IMR-90 (cell line): ENCODE data around the gene OBI1.

Source experiments
- BHLHE40 ChIP-seq: fragments of 150-350 bp; IDR thresholded peaks from 2 replicates; pipeline ENCODE4 v1.6.1; 2016; ENCODE audit warnings: mild to moderate bottlenecking, low read depth, low read length
- CEBPB ChIP-seq: IDR thresholded peaks from 2 replicates; pipeline ENCODE4 v1.6.1; 2012; ENCODE audit warnings: low read depth, low read length, improper control_type of control experiment
- CTCF ChIP-seq: conservative IDR thresholded peaks from 2 replicates; pipeline ENCODE4 v1.5.1; 2012; ENCODE audit warnings: mild to moderate bottlenecking, low read depth, low read length, improper control_type of control experiment
- FOS ChIP-seq: fragments of 150-350 bp; IDR thresholded peaks from 2 replicates; pipeline ENCODE4 v1.6.1; 2016; ENCODE audit warnings: low read depth, low read length
- MXI1 ChIP-seq: IDR thresholded peaks from 2 replicates; pipeline ENCODE4 v1.6.1; 2012; ENCODE audit warnings: low read depth, mild to moderate bottlenecking, low read length, moderate library complexity, borderline replicate concordance
- POLR2A ChIP-seq: IDR thresholded peaks from 2 replicates; pipeline ENCODE4 v1.6.1; 2012; ENCODE audit warnings: mild to moderate bottlenecking, low read depth, low read length
- RFX5 ChIP-seq: IDR thresholded peaks from 2 replicates; pipeline ENCODE4 v1.8.0; 2012; ENCODE audit warnings: low read depth, mild to moderate bottlenecking, low read length, moderate library complexity
- SMC3 ChIP-seq: fragments of 150-350 bp; IDR thresholded peaks from 2 replicates; pipeline ENCODE4 v1.6.1; 2016; ENCODE audit warnings: low read depth, mild to moderate bottlenecking, antibody characterized with exemption, low read length, moderate library complexity
- TF ChIP-seq, protein P1 (sequence below): fragments of 150-350 bp; IDR thresholded peaks from 2 replicates; pipeline ENCODE4 v1.6.1; 2017; ENCODE audit warnings: mild to moderate bottlenecking, antibody characterized with exemption, low read length, low read depth
- TF ChIP-seq, protein P2 (sequence below): fragments of 150-350 bp; IDR thresholded peaks from 2 replicates; pipeline ENCODE4 v1.6.1; 2016; ENCODE audit warnings: low read depth, mild to moderate bottlenecking, low read length, moderate library complexity, borderline replicate concordance

DNA sequence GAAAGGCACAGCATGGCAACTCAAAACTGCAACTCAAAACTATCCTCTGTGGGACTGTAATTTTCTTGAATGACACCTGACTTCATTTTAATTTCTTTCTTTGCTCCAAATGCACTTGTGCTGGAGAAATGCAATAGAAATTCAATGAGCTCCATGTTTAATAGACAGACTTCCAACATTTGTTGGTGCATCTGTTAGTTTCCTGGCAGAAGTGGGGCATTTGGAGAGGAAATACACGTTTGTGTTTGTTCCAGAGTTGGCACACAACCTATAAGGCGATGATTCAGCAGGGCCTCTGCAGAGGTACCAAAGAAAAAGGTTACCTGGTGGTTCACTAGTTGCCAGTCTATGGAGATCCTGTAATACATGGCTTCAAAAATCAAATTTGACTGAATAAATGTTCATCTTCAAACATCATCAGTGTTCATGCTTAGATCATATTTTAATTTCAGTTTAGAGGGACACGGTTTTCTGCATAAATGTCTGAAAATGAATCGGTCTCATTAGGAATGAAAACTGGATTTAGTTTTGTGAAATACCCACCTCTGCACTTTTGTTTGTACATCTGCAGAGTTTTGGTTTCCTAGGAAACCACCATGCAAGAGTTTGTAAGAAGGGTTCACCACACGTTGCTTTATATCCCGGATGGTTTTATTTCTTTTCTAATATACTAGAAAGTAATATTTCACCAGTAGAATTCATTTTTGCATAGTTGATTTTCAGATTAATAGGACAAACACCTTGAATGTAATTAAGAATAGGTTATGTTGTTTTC lies 21.8 kb upstream of the OBI1 start:
- TF ChIP-seq POLR2A (no peak), SMC3 (no peak), BHLHE40 (no peak), MXI1 (no peak), CTCF (no peak), FOS (no peak), CEBPB (no peak), RFX5 (no peak)
- TF ChIP-seq, protein P1, sequence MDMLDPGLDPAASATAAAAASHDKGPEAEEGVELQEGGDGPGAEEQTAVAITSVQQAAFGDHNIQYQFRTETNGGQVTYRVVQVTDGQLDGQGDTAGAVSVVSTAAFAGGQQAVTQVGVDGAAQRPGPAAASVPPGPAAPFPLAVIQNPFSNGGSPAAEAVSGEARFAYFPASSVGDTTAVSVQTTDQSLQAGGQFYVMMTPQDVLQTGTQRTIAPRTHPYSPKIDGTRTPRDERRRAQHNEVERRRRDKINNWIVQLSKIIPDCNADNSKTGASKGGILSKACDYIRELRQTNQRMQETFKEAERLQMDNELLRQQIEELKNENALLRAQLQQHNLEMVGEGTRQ: no peak
- TF ChIP-seq, protein P2, sequence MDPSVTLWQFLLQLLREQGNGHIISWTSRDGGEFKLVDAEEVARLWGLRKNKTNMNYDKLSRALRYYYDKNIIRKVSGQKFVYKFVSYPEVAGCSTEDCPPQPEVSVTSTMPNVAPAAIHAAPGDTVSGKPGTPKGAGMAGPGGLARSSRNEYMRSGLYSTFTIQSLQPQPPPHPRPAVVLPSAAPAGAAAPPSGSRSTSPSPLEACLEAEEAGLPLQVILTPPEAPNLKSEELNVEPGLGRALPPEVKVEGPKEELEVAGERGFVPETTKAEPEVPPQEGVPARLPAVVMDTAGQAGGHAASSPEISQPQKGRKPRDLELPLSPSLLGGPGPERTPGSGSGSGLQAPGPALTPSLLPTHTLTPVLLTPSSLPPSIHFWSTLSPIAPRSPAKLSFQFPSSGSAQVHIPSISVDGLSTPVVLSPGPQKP: no peak
